ENCODE measurements around the gene SACM1L.
"Not testable (repeated sequence)": the region's sequence is repeated elsewhere in the genome, so short reads cannot be mapped to it uniquely, and the experiment has no call there.

SACM1L gene

DNA sequence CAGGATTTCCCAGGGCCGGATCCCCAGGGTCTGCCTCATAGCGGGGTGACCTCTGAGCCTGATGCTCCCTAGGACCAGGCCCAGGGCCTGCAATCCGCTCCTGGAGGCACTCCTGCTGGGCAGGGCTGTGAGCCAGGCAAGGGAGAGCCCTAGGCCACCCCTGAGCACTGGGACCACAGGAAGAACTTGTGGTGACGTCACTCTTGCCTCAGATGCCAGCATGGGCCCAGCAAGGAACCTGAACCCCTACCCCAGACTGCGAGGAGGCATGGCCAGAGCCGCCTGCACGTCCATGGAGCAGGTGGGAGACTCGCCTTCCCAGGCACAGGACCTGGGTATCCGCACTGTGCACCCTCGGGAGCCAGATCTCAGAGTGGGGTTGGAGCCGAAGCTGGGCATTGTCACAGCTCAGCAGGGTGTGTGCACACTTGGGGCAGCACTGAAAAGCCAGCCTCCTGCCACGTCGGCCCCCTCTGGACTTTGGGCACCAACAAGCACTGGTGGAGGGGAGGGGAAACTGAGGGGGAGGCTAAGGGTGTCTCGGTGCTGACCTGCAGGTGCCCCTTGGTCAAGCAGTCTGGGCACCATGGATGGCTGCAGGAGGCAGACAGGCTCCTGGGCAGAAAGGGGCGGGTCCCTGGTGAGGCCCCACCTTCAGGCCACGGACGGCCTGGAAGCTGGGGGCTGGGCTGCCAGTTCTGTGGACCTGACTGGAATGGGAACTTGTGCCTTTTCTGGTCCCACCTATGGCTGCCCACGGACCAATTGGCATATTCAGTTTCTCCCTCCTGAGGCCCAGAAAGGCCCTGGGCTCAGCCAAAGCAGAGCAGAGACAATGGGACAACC lies 57.8 kb downstream of the SACM1L start:
- no peak for DNase-seq (ENCODE audit: low read depth)
- TF ChIP-seq, protein P1, sequence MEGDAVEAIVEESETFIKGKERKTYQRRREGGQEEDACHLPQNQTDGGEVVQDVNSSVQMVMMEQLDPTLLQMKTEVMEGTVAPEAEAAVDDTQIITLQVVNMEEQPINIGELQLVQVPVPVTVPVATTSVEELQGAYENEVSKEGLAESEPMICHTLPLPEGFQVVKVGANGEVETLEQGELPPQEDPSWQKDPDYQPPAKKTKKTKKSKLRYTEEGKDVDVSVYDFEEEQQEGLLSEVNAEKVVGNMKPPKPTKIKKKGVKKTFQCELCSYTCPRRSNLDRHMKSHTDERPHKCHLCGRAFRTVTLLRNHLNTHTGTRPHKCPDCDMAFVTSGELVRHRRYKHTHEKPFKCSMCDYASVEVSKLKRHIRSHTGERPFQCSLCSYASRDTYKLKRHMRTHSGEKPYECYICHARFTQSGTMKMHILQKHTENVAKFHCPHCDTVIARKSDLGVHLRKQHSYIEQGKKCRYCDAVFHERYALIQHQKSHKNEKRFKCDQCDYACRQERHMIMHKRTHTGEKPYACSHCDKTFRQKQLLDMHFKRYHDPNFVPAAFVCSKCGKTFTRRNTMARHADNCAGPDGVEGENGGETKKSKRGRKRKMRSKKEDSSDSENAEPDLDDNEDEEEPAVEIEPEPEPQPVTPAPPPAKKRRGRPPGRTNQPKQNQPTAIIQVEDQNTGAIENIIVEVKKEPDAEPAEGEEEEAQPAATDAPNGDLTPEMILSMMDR (IDR thresholded peaks at IDR 0.05; ENCODE audit: low read depth, low read length, missing control alignments) = no peak
- H3K4me3 ChIP-seq (ENCODE audit: low read depth, low read length) = no peak overlapping the region
- in situ Hi-C loops (cut with HindIII; ENCODE audit: low sequenced_read_pairs) = no loop called here

DNA sequence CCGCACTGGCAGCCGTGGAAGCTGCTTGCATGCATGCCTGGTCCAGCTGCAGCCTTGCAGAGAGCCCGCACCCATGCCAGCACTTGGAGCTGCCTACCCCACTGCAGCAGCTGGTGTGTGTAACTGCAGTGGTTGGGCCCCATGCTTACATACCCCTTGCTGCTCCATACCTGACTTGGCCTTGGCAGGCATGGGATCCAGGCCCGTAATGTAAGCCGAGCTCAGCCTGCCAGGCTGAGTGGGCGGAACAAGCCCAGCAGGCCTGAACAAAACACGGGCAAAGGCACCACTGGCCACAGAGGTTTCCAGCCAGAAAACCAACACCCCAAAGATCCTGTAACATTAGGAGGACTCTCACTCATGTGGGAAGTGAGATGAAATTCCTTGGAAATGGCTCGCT lies 58.9 kb downstream of the SACM1L start:
- no peak for DNase-seq (ENCODE audit: low read depth)
- TF ChIP-seq, protein P1 (IDR thresholded peaks at IDR 0.05; ENCODE audit: low read depth, low read length, missing control alignments) = no peak
- in situ Hi-C loops (cut with HindIII; ENCODE audit: low sequenced_read_pairs) = no loop called here
- no peak overlapping the region for H3K4me3 ChIP-seq (ENCODE audit: low read depth, low read length)

DNA sequence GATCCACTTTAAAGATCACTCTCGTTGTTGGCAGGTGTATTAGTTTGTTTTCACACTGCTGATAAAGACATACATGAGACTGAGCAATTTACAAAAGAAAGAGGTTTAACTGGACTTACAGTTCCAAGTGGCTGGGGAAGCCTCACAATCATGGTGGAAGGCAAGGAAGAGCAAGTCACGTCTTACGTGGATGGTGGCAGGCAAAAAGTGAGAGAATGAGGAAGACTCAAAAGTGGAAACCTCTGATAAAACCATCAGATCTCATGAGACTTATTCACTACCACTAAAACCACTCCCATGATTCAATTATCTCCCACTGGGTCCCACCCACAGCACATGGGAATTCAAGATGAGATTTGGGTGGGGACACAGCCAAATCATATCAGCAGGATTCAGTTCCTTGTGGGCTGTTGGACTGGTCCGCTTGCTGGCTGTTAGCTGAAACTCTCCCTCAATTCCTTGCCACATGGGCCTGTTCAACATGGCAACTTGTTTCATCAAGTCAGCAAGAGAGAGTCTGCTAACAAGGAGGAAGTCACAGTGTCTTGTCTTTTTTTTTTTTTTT lies 59.9 kb downstream of the SACM1L start:
- DNase-seq (ENCODE audit: low read depth); in situ Hi-C loops (cut with HindIII; ENCODE audit: low sequenced_read_pairs); H3K4me3 ChIP-seq (ENCODE audit: low read depth, low read length): not testable (repeated sequence)

DNA sequence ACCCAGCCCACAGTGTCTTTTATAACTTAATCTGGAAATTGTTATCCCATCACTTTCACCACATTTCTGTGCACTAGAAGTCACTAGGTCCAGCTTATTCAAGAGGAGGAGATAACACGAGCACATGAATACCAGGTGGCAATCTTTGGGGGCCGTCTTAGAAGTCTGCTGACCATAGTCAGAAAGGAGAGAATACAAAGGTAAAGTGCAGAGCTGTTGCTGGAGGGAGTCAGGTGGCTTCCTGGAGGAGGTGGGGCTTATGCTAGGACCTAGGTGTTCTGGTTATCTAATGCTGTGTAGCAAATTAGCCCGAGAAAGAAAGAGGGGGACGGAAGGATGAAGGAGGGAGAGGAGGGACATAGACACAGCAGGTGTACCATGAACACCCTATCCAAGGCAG lies 60.7 kb downstream of the SACM1L start:
- no peak overlapping the region for H3K4me3 ChIP-seq (ENCODE audit: low read depth, low read length)
- TF ChIP-seq, protein P1 (IDR thresholded peaks at IDR 0.05; ENCODE audit: low read depth, low read length, missing control alignments) = no peak
- in situ Hi-C loops (cut with HindIII; ENCODE audit: low sequenced_read_pairs) = no loop called here
- no peak for DNase-seq (ENCODE audit: low read depth)

DNA sequence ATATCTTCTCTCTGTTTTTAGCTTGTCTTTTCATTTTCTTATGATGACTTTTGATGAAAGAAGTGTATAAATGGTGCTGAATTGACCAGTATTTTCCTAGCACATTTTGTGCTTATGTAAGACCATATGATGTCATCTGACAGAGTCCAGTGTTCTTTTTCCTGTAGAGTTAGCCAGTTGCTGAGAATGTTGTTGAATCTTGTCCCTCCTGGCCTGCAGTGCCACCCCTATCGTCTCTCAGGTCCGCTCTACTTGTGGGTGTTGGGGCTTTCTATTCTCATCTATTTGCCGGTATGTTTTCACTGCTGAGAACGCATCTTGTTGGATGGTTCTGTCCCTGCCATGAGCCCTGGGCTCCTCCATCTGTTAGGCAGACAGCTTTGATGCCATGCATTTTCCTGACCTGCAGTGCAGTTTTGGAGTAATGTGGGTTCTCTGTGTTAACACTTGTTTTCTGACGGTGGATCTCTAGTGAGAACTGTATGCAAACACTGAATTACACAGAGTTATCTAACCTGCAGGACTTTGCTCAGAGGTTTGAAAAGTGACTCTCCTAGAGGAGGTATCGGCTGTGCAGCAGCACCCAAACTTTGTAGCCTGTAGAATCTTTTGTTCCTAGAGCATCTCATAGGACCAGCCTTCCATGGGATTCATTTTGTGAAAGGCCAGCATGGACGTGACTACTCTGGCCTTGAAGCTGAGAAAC lies 62.5 kb downstream of the SACM1L start:
- no peak overlapping the region for H3K4me3 ChIP-seq (ENCODE audit: low read depth, low read length)
- DNase-seq (ENCODE audit: low read depth) = no peak
- in situ Hi-C loops (cut with HindIII; ENCODE audit: low sequenced_read_pairs) = no loop called here
- TF ChIP-seq, protein P1 (IDR thresholded peaks at IDR 0.05; ENCODE audit: low read depth, low read length, missing control alignments) = no peak

DNA sequence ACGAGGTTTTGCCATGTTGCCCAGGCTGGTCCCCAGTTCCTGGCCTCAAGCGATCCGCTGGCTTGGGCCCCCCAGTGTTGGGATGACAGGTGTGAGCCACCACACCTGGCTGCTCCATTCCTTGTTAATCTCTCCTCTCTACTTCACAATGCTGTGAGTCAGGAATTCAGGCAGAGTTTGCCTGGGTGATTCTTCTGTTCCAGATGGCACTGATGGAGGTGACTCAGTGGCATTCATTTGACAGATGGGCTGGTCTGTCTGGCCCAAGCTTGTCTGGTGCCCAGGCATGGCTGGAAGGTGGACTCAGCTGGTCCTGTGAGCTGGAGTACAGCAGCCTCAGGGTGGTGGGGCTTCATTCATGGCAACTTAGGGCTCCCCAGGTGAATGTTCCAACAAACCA lies 63.9 kb downstream of the SACM1L start:
- no peak for DNase-seq (ENCODE audit: low read depth)
- in situ Hi-C loops (cut with HindIII; ENCODE audit: low sequenced_read_pairs) = no loop called here
- no peak overlapping the region for H3K4me3 ChIP-seq (ENCODE audit: low read depth, low read length)
- TF ChIP-seq, protein P1 (IDR thresholded peaks at IDR 0.05; ENCODE audit: low read depth, low read length, missing control alignments) = no peak

DNA sequence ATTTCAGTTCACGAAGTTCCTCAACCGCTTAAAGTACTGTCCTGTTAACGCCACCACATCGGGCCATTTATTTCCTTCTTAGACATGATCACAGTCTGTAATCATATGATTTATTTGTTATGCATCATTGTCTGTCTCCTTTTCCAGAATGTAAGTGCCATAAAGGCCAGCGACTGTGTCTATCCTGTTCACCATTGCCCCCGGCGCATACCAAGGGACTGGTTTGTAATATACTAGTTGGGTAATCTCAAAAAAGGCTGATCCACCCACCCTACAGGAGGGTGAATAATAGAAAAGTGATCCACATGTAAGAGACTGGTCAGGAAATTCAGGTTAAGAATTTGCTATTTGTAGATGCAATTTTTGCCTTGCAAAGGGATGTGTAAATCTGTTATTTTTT lies 65.3 kb downstream of the SACM1L start:
- DNase-seq (ENCODE audit: low read depth) = no peak
- no peak overlapping the region for H3K4me3 ChIP-seq (ENCODE audit: low read depth, low read length)
- in situ Hi-C loops (cut with HindIII; ENCODE audit: low sequenced_read_pairs) = no loop called here
- TF ChIP-seq, protein P1 (IDR thresholded peaks at IDR 0.05; ENCODE audit: low read depth, low read length, missing control alignments) = no peak
